ENCODE data around the gene ISG15.
"Not testable (repeated sequence)": the region's sequence is repeated elsewhere in the genome, so short reads cannot be mapped to it uniquely, and the experiment has no call there.

Gene ISG15

DNA sequence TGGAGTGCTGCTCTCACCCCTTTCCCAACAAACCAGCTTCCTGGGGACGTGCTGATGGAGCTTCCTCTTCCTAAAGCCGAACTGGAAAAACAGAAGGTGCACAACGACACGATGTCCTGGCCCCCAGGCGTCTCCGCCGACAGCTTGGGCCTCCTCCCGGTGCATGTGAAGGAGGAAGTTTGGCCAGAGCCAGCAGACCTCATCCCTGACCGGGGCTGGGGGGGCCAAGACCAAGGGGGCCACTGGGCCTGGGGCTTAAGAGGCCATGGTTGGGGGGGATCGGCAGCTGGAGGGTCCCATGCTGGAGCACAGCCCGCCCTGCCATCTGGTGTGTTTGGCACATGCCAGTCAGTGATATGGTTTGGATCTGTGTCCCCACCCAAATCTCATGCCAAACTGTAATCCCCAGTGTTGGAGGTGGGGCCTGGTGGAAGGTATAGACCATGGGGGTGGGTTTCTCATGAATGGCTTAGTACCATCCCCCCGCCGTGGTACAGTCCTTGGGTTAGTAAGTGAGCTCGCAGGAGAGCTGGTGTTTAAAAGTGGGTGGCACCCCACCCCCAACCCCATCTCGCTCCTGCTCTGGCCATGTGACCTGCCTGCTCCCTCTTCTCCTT, 19.8 kb upstream of the ISG15 start:
- H3K4me3 ChIP-seq (ENCODE audit: low read depth, low read length) = no peak overlapping the region
- DNase-seq = no peak
- H3K27me3 ChIP-seq = peaks cover 63% of the 10 kb centered on the region
- no peaks in the 10 kb centered on the region for H3K4me1 ChIP-seq
- TF ChIP-seq, protein P1, sequence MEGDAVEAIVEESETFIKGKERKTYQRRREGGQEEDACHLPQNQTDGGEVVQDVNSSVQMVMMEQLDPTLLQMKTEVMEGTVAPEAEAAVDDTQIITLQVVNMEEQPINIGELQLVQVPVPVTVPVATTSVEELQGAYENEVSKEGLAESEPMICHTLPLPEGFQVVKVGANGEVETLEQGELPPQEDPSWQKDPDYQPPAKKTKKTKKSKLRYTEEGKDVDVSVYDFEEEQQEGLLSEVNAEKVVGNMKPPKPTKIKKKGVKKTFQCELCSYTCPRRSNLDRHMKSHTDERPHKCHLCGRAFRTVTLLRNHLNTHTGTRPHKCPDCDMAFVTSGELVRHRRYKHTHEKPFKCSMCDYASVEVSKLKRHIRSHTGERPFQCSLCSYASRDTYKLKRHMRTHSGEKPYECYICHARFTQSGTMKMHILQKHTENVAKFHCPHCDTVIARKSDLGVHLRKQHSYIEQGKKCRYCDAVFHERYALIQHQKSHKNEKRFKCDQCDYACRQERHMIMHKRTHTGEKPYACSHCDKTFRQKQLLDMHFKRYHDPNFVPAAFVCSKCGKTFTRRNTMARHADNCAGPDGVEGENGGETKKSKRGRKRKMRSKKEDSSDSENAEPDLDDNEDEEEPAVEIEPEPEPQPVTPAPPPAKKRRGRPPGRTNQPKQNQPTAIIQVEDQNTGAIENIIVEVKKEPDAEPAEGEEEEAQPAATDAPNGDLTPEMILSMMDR (IDR thresholded peaks at IDR 0.05; ENCODE audit: low read depth, low read length) = no peak
- no peaks in the 10 kb centered on the region for H3K9me3 ChIP-seq
- no peaks in the 10 kb centered on the region for H3K36me3 ChIP-seq

GRCh38 chr1:994546-994945, 18.8 kb upstream of the ISG15 start:
- H3K9me3 ChIP-seq; H3K4me1 ChIP-seq; H3K4me3 ChIP-seq (ENCODE audit: low read depth, low read length); H3K36me3 ChIP-seq; DNase-seq: not testable (repeated sequence)
- peaks cover 70% of the 10 kb centered on the region for H3K27me3 ChIP-seq

GRCh38 chr1:995665-996633, 17.3 kb upstream of the ISG15 start:
- peak; percentile 15 for DNase-seq
- Histone ChIP-seq H3K27me3 (peaks cover 70% of the 10 kb centered on the region), H3K4me1 (no peaks in the 10 kb centered on the region), H3K9me3 (peaks cover 5% of the 10 kb centered on the region; the same call in 1 of the 2 replicates), H3K36me3 (no peaks in the 10 kb centered on the region), H3K4me3 (ENCODE audit: low read depth, low read length) (no peak overlapping the region)
- TF ChIP-seq, protein P1 (IDR thresholded peaks at IDR 0.05; ENCODE audit: low read depth, low read length) = no peak

DNA sequence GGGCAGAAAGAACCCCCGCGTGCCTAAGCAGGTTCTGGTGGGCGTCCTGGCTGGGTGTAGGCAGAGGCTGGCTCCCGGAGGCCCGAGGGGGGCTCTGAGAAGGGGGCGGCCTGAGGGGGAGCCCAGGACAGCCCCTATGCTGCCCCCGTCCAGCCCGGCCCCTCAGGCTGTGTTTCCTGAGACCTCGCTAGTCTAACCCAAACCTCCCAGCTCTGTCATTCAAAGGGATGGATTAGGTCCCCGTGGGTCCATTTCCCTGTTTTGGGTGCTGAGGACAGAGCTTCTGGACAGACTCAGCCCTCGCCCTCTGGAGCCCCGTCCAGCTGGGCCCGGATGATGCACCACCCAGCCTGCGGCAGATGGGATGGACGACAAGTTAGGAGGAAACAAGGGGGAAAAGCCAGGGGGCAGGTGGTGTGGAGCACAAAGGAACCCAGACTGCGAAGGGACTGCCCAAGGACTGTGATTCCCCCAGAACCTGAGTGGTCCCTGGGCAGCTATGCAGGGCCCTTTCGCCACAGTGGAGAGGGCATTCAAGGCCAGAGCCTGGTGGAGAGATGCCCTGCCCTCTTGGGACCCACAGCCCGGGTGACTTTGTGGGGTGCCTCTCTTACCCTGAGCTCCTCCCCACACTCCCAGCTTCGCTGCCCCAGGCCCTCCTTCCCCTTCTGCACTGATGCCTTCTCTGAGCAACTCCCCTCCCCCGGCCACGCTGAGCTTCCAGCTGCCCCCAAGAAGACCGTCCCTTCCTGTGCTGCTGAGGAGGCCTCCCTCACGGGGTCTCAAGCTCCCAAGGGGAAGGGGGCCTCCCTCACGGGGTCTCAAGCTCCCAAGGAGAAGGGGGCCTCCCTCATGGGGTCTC, 16.2 kb upstream of the ISG15 start:
- Histone ChIP-seq H3K4me3 (ENCODE audit: low read depth, low read length) (no peak overlapping the region), H3K27me3 (peaks cover 76% of the 10 kb centered on the region), H3K36me3 (no peaks in the 10 kb centered on the region), H3K9me3 (peaks cover 5% of the 10 kb centered on the region; the same call in 1 of the 2 replicates), H3K4me1 (no peaks in the 10 kb centered on the region)
- TF ChIP-seq, protein P1 (IDR thresholded peaks at IDR 0.05; ENCODE audit: low read depth, low read length) = no peak
- DNase-seq = no peak

GRCh38 chr1:997713-997992, 15.6 kb upstream of the ISG15 start:
- peak; percentile 16 for DNase-seq
- Histone ChIP-seq H3K4me1 (no peaks in the 10 kb centered on the region), H3K27me3 (peaks cover 76% of the 10 kb centered on the region)

More at GRCh38 chr1:997713-997992, 15.6 kb upstream of the ISG15 start:
- TF ChIP-seq, protein P1 (IDR thresholded peaks at IDR 0.05; ENCODE audit: low read depth, low read length) = no peak
- Histone ChIP-seq H3K36me3 (no peaks in the 10 kb centered on the region), H3K9me3 (peaks cover 5% of the 10 kb centered on the region; the same call in 1 of the 2 replicates), H3K4me3 (ENCODE audit: low read depth, low read length) (no peak overlapping the region)

Measured in BE2C (cell line).